HG02678 (cell line): Measurements from ENCODE around the gene KDM4B.
"Not testable (repeated sequence)": the region's sequence is repeated elsewhere in the genome, so short reads cannot be mapped to it uniquely, and the experiment has no call there.

Source experiments
- ATAC-seq: cut with Tn5 transposase; IDR thresholded peaks from one replicate; pipeline ENCODE4 v1.9.1; 2021; ENCODE audit warnings: mild to moderate bottlenecking, moderate library complexity; ENCODE audit not compliant: unreplicated experiment

The KDM4B gene

DNA sequence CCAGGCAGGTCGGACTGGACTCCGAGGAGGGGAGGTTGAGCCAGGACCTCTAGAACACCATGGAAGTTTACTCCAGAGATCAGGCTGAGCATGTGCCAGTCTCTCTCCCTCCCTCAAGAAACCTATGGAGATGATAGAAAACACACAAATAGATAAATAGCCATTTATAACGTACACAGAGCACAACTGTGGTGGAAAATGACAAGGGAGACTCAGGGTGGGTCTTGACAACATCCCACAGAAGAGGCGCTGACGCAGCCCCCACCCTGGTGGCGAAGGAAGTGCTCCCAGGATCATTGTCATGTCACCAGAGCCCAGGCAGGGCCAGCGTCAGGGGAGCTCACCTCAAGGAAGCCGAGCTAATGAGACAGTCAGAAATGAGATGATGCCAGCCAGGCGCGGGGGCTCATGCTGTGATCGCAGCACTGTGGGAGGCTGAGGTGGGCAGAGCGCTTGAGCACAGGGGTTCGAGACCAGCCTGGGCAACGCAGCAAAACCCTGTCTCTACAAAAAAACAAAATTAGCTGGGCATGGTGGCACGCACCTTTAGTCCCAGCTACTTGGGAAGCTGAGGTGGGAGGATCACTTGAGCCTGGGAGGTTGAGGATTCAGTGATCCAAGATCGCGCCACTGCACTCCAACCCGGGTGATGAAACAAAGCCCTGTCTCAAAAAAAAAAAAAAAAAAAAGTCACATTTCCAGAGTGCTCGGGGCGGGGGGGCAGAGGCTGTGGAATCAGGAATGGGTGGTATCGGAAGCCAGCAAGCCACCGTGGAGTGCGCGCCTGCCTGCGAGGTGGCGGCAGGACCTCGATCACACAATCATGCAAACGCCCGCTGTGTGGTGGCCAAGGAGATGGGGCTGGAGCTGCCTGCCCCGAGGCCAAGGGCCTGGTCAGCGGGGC, 178.4 kb downstream of the KDM4B start:
- no peak for ATAC-seq

DNA sequence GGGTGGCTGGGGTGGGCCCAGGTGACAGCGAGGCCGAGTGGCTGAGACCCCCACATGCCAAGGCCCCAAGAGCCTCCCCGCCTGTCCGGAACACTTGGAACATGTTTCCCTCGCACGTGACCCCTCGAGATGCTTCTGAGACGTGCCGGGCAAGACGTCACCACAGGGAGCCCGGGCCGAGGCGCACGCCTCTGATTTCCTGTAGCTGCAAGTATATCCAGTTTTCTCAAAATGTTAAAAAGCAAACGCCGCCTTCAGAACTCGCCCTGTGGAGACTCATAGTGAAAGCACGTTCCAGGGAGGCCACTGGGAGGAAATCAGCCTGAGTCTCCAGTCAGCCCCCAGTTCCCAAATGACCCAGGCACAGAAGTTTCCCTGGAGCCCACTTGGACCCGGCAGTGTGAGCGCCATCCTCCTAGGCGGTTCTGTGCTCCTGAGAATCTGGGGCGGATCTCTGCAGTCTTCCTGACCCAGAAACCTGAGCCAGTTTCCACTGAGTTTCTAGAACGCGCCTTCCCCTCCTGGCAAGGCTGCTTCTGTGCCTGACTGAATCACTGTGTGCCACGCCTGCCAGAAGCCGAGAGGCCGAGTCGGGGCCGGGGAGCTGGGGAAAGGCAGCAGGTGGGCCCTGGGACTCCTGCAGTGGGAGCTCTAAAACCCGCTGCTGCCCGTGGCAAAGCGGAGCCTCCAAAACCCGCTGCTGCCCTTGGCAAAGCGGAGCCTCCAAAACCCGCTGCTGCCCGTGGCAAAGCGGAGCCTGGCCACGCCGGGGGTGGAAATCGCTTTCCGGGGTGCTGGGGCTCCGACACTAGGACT, 179.3 kb downstream of the KDM4B start:
- ATAC-seq = no peak

DNA sequence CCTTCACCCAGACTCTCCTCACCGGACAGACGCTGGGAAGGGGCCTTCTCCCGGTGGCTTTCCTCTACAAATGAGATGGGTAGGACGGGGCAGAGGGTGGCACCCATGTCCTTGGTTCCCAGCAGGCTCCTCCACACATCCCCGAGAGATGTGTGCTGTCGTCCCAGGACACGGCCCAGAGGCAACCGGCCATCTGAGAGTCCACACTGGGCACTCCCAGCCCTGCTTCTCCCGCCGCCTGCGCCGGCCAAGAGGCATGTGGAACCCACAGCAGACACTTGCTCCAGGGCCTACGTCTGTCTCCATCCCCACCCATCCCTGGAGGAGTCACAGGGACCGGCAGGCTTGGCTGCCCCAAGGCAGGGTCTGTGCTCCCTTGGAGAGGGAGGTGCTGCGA, 179.9 kb downstream of the KDM4B start:
- ATAC-seq = no peak

DNA sequence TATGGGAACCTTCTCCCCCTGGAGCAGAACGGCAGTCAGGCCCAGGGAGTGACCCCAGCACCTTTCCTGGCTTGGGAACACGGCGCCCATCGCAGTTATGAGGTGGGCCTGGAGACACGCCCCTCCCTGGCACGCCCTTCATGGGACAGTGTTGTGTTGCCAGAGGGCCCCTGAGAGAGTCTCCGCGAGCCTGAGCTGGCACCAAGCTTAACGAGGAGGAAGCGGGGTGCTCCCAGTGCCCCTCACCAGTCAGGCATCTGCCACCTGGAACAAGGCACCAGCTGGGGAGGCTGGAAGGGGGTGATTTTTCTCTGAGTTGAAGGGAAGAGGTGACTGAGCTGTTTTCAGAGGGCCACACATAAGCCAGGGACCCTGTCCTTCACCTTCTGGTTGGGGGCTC, 180.6 kb downstream of the KDM4B start:
- no peak for ATAC-seq

DNA sequence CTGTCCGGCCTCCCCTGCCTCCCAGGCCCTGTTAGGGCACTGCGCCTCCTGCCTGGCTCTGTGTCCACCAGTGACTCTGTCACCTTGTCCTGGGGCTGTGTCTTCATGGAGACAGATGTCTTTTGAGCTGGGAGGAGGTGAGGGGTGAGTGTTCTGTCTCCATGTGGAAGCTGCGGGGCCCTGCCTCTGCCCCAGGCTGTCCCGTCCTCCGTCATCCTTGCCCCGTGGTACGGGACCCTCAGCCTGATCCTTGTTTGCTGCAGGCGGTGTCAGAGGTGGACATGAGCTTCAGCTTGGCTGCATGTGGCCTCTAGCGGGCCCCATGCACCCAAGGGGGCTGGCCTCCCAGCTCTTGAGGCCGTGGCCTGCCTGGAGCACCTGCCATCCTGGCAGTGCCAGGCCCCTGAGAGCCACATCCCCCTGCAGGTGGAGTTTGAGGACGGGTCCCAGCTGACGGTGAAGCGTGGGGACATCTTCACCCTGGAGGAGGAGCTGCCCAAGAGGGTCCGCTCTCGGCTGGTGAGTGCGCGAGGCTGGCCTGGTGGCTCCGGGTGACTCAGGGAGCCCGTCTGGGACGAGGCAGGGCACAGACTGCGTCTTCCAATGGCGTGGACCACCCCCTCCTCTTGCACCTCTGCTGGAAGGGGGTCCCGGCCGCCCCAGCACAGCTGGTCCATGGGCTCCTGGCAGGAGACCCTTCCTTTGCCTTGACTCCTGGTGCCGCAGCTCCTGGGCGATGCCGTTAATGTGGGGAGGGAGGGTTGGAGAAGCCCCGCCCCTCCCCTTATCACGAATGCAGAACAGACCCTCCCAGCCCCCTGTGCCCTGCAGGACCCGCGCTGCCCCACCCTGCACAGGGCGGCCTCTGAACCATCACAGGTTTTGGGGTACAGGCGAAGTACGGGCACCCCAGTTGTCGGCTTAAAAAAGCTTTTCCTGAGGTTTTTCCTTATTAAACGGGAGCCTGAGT, 181.3 kb downstream of the KDM4B start:
- no peak for ATAC-seq

DNA sequence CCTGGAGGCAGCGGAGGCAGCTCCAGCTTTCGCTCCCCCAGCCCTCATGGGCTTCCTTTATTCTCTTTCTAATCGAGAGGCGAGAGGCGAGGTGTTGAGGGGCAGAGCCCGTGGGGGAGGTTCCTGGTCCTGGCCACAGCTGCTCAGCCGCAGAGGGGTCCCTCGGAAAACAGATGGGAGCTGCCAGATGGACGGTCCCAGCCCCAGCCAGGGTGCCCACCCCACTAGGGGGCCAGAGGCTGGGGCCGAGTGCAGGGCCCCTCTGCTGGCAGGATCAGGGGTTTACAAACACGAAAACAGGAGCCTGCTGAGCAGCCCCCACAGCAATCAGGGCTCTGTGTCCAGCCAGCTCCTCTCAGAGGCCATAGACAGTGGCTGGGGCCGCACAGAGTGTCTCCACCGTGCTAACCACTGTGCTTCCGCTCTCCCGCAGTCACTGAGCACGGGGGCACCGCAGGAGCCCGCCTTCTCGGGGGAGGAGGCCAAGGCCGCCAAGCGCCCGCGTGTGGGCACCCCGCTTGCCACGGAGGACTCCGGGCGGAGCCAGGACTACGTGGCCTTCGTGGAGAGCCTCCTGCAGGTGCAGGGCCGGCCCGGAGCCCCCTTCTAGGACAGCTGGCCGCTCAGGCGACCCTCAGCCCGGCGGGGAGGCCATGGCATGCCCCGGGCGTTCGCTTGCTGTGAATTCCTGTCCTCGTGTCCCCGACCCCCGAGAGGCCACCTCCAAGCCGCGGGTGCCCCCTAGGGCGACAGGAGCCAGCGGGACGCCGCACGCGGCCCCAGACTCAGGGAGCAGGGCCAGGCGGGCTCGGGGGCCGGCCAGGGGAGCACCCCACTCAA, 182.2 kb downstream of the KDM4B start:
- no peak for ATAC-seq

DNA sequence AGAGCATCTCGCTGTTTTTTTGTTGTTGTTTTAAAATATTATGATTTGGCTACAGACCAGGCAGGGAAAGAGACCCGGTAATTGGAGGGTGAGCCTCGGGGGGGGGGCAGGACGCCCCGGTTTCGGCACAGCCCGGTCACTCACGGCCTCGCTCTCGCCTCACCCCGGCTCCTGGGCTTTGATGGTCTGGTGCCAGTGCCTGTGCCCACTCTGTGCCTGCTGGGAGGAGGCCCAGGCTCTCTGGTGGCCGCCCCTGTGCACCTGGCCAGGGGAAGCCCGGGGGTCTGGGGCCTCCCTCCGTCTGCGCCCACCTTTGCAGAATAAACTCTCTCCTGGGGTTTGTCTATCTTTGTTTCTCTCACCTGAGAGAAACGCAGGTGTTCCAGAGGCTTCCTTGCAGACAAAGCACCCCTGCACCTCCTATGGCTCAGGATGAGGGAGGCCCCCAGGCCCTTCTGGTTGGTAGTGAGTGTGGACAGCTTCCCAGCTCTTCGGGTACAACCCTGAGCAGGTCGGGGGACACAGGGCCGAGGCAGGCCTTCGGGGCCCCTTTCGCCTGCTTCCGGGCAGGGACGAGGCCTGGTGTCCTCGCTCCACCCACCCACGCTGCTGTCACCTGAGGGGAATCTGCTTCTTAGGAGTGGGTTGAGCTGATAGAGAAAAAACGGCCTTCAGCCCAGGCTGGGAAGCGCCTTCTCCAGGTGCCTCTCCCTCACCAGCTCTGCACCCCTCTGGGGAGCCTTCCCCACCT, 183.3 kb downstream of the KDM4B start:
- ATAC-seq = no peak

DNA sequence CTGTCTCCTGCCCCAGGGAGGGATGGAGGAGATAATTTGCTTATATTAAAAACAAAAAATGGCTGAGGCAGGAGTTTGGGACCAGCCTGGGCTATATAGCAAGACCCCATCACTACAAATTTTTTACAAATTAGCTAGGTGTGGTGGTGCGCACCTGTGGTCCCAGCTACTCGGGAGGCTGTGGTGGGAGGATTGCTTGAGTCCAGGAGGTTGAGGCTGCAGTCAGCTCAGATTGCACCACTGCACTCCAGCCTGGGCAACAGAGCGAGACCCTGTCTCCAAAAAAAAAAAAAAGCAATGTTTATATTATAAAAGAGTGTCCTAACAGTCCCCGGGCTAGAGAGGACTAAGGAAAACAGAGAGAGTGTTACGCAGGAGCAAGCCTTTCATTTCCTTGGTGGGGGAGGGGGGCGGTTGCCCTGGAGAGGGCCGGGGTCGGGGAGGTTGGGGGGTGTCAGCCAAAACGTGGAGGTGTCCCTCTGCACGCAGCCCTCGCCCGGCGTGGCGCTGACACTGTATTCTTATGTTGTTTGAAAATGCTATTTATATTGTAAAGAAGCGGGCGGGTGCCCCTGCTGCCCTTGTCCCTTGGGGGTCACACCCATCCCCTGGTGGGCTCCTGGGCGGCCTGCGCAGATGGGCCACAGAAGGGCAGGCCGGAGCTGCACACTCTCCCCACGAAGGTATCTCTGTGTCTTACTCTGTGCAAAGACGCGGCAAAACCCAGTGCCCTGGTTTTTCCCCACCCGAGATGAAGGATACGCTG, 184.0 kb downstream of the KDM4B start:
- no peak for ATAC-seq

DNA sequence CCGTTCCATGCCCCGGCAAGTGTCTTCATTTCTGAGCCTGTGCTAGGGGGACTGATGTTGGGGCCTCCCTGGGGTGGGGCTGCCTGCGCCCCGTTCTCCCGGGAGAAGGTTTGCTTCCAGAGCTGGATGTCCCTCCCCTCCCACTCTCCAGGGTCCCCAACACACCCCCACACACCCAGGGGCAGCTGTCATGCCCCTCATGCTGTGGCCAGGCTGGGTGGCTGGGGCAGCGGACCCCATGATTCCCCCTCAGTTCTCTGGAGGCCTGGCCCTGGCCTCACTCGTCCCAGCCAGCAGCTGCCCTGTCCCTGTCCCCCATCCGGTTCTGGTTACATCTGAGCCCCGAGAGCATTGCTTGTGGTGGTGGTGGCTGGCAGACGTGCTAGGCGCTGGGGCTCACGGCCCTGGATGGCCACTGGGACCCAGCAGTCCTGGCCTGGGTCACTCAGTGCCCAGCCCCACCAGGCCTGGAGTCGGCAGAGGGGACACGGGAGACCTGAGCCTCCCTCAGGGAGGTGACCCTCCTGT, 184.8 kb downstream of the KDM4B start:
- no peak for ATAC-seq

DNA sequence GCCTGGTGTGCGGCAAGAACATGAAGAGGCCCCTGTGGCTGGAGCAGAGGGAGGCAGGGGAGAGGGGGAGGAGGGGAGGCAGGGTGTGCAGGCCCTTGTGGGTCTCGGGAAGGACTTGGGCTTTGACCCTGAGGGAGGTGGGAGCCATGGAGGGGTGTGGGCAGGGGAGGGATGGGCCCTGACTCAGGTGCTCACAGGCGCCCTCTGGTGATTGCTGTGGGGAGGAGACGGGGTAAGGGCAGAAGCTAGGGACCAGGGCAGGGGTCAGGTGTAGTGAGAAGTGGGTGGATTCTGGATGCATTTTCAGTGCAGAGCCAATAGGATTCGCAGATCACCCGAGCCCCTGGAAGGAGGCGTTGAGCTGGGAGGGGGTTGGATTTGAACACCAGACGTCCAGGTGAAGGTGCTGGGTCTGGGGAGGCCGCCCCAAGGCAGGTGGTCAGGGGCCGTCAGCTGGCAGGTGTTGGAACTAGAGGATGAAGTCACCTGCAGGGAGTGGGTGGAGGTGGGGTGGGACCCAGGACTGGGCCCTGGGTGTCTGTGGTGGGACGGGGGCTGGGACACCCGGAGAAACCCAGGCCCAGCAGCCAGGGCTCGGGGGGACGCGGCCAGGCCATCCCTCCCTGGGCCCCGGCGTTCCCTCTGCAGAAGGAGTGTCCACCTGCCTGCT, 185.4 kb downstream of the KDM4B start:
- no peak for ATAC-seq

DNA sequence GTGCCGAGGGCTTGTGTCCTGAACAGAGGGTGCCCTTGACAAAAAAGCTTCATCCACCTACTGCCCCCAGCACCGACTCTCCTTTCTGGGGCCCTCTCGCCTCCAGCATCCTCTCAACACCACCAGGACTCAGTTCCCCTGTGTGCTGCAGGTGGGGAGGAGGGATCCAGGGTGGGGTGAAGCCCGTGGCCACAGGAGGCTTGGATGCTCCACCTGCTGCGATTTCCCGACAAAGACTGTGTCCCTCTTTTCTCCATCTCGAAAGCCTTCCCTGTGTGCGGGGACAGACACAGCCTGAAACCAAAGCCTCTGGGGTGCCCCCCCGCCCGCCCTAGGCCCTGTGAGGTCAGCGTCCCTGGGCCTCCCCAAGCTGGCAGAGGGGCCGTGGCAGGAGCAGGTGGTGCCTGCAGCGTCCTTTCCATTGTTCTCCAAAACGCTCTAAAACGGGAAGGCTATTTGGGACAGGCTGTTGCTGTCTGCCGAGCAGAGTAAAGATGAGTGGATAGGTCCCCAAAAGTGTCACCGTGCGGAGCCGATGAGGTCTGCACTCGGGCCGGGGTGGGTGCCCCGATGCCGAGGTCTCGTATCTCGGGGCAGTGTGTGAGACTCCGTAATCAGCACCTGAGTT, 186.0 kb downstream of the KDM4B start:
- no peak for ATAC-seq

DNA sequence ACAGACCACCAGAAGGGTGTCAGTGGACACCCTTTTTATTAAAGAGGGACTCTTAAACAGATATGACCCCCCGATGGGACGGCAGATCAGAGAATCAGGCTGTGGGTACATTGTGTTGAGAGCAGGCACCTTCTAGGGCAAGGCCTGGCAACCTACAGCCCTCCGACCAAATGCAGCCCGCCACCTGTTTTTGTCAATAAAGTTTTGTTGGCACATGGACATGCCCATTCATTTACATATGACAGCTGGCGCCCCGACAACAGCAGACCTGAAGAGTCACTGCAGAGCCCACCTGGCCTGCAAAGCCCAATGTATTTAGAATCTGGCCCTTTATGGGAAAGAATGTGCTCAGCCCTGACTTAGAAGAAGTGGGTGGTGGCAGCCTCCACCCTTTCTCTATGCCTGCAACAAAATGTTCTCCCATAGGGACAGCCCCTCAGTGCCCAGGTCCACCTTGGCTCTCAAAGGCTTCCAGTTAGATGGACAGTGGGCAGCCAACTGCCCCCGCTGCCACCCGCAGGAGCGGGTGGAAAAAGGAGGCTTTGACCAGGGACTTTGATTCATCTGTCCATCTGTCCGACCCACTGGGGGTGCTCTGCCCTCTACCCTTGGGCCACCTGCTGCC, 186.8 kb downstream of the KDM4B start:
- ATAC-seq = no peak

DNA sequence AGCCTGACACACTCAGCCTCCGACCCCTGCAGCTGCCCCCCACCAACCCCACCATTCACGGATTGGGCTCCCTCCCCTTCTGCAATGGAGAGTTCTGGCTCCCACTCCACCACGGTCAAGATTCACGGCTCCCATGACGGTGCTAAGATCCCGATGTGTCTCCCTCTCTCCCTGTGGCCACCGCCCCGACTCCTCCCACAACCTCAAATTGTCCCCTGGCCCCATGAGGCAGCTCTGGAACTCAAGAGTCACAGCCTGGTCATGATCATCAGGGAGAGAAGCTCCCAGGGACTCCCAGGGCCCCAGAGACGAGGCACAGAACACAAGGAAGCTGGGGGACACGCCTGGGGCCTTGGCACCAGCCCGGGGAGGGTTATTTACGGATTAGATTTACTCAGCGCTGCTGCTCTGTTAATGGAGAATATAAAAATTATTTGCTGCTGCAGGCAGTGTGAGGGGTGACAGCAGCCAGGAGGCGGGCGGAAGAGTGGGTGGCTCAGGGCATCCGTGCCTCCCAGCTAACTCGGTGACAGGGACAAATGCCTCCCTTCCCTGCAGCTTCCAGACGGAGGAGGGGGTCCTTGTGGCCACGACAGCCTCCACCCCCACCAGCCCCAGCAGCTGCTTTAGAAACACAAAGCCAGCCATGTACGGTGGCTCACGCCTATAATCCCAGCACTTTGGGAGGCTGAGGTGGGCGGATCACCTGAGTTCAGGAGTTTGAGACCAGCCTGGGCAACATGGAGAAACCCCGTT, 187.5 kb downstream of the KDM4B start:
- no peak for ATAC-seq

DNA sequence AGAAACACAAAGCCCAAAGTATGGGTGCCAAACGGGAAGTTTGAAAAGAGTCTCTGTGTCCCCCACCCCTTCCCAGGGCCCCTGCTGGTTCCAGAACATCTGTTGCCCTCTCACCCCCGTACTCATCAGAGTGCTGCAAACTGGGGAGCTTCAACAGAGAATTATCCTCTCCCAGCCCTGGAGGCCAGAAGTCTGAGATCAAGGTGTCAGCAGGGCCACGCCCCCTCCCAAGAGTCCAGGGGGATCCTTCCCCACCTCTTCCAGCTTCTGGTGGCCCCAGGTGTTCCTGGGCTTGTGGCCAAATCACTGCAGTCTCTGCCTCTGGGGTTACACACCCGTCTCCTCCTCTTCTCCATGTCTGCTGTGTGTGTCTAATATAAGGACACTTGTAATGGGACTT, 188.3 kb downstream of the KDM4B start:
- no peak for ATAC-seq

DNA sequence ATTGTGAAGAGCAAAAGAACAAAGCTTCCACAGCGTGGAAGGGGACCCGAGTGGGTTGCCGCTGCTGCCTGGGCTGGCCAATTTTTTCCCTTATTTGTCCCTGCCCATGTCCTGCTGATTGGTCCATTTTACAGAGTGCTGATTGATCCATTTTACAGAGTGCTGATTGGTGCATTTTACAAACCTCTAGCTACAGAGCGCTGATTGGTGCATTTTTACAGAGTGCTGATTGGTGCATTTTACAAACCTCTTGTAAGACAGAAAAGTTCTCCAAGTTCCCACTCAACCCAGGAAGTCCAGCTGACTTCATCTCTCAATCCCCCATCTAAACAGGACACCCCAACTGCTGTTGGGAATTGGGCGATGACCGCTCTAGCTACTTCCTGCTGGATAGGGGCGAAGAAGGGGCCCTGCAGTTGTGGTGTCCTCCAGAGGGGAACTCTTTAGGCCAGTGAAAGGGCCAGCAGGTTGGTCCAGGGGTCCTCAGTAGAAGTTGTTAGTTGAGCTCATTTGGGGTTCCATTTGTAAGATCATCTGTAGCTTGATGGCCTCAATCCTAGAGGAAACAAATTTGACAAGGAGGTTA, 189.7 kb downstream of the KDM4B start:
- ATAC-seq = not testable (repeated sequence)
